ENCODE measurements around the gene UXS1.

Gene UXS1

DNA sequence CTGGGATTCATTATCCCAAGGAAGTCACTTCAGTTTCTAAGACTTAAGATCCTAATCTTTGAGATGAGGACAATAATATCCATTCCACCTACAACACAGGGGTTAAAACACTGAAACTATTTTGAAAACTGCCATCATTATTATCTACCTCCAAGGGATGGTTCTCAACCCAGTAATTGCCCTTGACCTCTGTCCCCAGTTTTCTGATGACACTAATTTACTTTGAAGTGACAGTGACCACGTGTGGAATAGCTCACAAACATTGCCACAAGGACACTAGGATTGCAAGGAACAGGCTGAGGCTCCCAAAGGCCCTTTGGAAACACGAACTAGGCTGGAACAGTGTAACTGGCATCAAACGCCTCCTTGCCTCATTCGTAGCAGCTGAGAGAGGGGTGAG lies 78.4 kb downstream of the UXS1 start:
- H2BK120ac ChIP-seq (ENCODE audit: insufficient read depth, low read length, poor library complexity) = no peak overlapping the region
- no peak overlapping the region for H2AFZ ChIP-seq (ENCODE audit: insufficient read depth, low read length, poor library complexity)
- no peak overlapping the region for H4K8ac ChIP-seq (ENCODE audit: low read depth, low read length)
- no peaks in the 10 kb centered on the region for H3K9me3 ChIP-seq (ENCODE audit: insufficient read depth, low read depth, low read length)
- no peak overlapping the region for H3K9ac ChIP-seq (ENCODE audit: low read length)
- no peak overlapping the region for H3K4me2 ChIP-seq (ENCODE audit: low read length)
- H4K91ac ChIP-seq (ENCODE audit: low read depth, low read length) = no peak overlapping the region
- no peak overlapping the region for H2AK5ac ChIP-seq (ENCODE audit: low read length)
- H4K12ac ChIP-seq (ENCODE audit: low read depth, low read length) = no peak overlapping the region
- H3K23ac ChIP-seq (ENCODE audit: low read length) = no peak overlapping the region
- H2BK12ac ChIP-seq (ENCODE audit: low read length) = no peak overlapping the region
- no CpG with 5 or more reads among the region's 4 CpGs for WGBS (ENCODE audit: extremely low coverage, insufficient coverage, insufficient read length)
- no peaks in the 10 kb centered on the region for H3K79me2 ChIP-seq (ENCODE audit: control insufficient read depth, insufficient read depth, low read length, poor library complexity)
- H3K27ac ChIP-seq (ENCODE audit: low read depth, low read length) = no peak overlapping the region
- no peaks in the 10 kb centered on the region for H3K79me1 ChIP-seq (ENCODE audit: low read length)
- peaks cover 29 to 39% of the 10 kb centered on the region in 2 experiments for H3K36me3 ChIP-seq (ENCODE audit: control insufficient read depth in 1 of 2, insufficient read depth in 2 of 2, low read length in 2 of 2)
- no peaks in the 10 kb centered on the region for H3K27me3 ChIP-seq (ENCODE audit: insufficient read depth, low read length)
- H3K4ac ChIP-seq (ENCODE audit: low read depth, low read length) = no peak overlapping the region
- peaks cover 5 to 6% of the 10 kb centered on the region in 2 experiments for H3K4me1 ChIP-seq (ENCODE audit: control insufficient read depth in 1 of 2, insufficient read depth in 2 of 2, low read length in 2 of 2)
- H3K14ac ChIP-seq (ENCODE audit: low read length) = no peak overlapping the region
- no peak overlapping the region for H3K18ac ChIP-seq (ENCODE audit: low read length)
- H3K4me3 ChIP-seq (ENCODE audit: low read depth, low read length) = no peak overlapping the region
- no peak for DNase-seq
- no peak overlapping the region for H2BK5ac ChIP-seq (ENCODE audit: low read depth, low read length, poor library complexity)

DNA sequence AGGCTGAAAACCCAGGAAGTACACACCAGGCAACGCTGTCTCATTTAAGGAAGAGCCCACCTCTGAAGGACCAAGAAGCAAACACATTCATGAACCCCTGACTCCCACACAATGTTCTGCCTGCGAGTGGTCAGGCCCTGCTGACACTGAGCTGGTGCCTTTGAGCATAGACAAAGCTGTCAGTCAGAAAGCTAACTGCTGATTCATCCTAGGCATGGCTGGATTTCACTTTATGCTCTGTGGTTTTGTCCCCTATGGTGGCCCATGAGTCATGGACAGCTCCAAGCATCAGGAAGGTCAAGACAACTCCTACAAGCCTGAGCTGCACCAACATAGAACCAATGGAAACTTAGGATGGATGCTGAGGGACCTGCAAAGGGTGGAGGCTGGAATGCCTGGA lies 78.9 kb downstream of the UXS1 start:
- Histone ChIP-seq H3K18ac (ENCODE audit: low read length) (no peak overlapping the region), H2BK5ac (ENCODE audit: low read depth, low read length, poor library complexity) (no peak overlapping the region), H3K23ac (ENCODE audit: low read length) (no peak overlapping the region), H3K4me3 (ENCODE audit: low read depth, low read length) (no peak overlapping the region), H3K4me2 (ENCODE audit: low read length) (no peak overlapping the region), H3K9ac (ENCODE audit: low read length) (no peak overlapping the region), H2AK5ac (ENCODE audit: low read length) (no peak overlapping the region), H4K91ac (ENCODE audit: low read depth, low read length) (peak overlapping the region; percentile 2), H3K36me3 (ENCODE audit: control insufficient read depth in 1 of 2, insufficient read depth in 2 of 2, low read length in 2 of 2) (peaks cover 25 to 38% of the 10 kb centered on the region in 2 experiments), H3K14ac (ENCODE audit: low read length) (peak overlapping the region; percentile 40), H3K4me1 (ENCODE audit: control insufficient read depth in 1 of 2, insufficient read depth in 2 of 2, low read length in 2 of 2) (peaks cover 5 to 6% of the 10 kb centered on the region in 2 experiments), H3K27ac (ENCODE audit: low read depth, low read length) (no peak overlapping the region), H2BK120ac (ENCODE audit: insufficient read depth, low read length, poor library complexity) (no peak overlapping the region), H2AFZ (ENCODE audit: insufficient read depth, low read length, poor library complexity) (no peak overlapping the region), H2BK12ac (ENCODE audit: low read length) (no peak overlapping the region), H3K9me3 (ENCODE audit: insufficient read depth, low read depth, low read length) (no peaks in the 10 kb centered on the region), H3K79me2 (ENCODE audit: control insufficient read depth, insufficient read depth, low read length, poor library complexity) (no peaks in the 10 kb centered on the region), H3K79me1 (ENCODE audit: low read length) (no peaks in the 10 kb centered on the region), H3K27me3 (ENCODE audit: insufficient read depth, low read length) (no peaks in the 10 kb centered on the region), H4K8ac (ENCODE audit: low read depth, low read length) (no peak overlapping the region), H4K12ac (ENCODE audit: low read depth, low read length) (no peak overlapping the region), H3K4ac (ENCODE audit: low read depth, low read length) (no peak overlapping the region)
- whole genome bisulfite sequencing (ENCODE audit: extremely low coverage, insufficient coverage, insufficient read length) = no CpG with 5 or more reads among the region's 2 CpGs
- peak; percentile 75 to 90 for DNase-seq

DNA sequence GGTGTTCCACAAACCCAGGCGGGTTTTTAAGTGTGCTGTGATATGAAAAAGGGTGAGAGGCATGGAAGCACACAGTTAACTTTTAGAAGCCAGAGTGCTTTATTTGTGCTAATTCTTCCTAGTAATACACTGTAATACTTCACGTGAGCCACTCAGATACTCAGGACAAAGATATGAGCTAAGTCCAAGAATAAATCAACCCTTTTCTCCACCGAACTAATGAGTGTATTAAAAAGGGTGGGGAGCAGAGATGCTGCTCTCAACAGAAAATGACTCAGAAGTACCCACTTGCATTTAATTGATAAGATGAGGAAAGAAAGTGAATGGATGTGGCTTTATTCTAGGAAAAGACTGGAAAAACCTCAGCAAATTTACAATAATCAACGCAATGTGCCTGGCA lies 79.9 kb downstream of the UXS1 start:
- no peak overlapping the region for H2AK5ac ChIP-seq (ENCODE audit: low read length)
- no peak overlapping the region for H2BK120ac ChIP-seq (ENCODE audit: insufficient read depth, low read length, poor library complexity)
- no CpG with 5 or more reads among the region's 4 CpGs for WGBS (ENCODE audit: extremely low coverage, insufficient coverage, insufficient read length)
- no peak overlapping the region for H2BK5ac ChIP-seq (ENCODE audit: low read depth, low read length, poor library complexity)
- H3K4ac ChIP-seq (ENCODE audit: low read depth, low read length) = no peak overlapping the region
- H3K79me2 ChIP-seq (ENCODE audit: control insufficient read depth, insufficient read depth, low read length, poor library complexity) = no peaks in the 10 kb centered on the region
- peaks cover 22 to 39% of the 10 kb centered on the region in 2 experiments for H3K36me3 ChIP-seq (ENCODE audit: control insufficient read depth in 1 of 2, insufficient read depth in 2 of 2, low read length in 2 of 2)
- no peak overlapping the region for H2BK12ac ChIP-seq (ENCODE audit: low read length)
- H4K12ac ChIP-seq (ENCODE audit: low read depth, low read length) = no peak overlapping the region
- H2AFZ ChIP-seq (ENCODE audit: insufficient read depth, low read length, poor library complexity) = no peak overlapping the region
- H3K4me1 ChIP-seq (ENCODE audit: control insufficient read depth in 1 of 2, insufficient read depth in 2 of 2, low read length in 2 of 2) = peaks cover 5 to 6% of the 10 kb centered on the region in 2 experiments
- no peak overlapping the region for H3K4me3 ChIP-seq (ENCODE audit: low read depth, low read length)
- H4K91ac ChIP-seq (ENCODE audit: low read depth, low read length) = no peak overlapping the region
- no peak overlapping the region for H3K18ac ChIP-seq (ENCODE audit: low read length)
- H3K27me3 ChIP-seq (ENCODE audit: insufficient read depth, low read length) = no peaks in the 10 kb centered on the region
- H3K79me1 ChIP-seq (ENCODE audit: low read length) = no peaks in the 10 kb centered on the region
- no peak overlapping the region for H3K14ac ChIP-seq (ENCODE audit: low read length)
- no peaks in the 10 kb centered on the region for H3K9me3 ChIP-seq (ENCODE audit: insufficient read depth, low read depth, low read length)
- H3K23ac ChIP-seq (ENCODE audit: low read length) = no peak overlapping the region
- no peak overlapping the region for H4K8ac ChIP-seq (ENCODE audit: low read depth, low read length)
- H3K4me2 ChIP-seq (ENCODE audit: low read length) = no peak overlapping the region
- DNase-seq = no peak
- H3K9ac ChIP-seq (ENCODE audit: low read length) = no peak overlapping the region
- no peak overlapping the region for H3K27ac ChIP-seq (ENCODE audit: low read depth, low read length)

DNA sequence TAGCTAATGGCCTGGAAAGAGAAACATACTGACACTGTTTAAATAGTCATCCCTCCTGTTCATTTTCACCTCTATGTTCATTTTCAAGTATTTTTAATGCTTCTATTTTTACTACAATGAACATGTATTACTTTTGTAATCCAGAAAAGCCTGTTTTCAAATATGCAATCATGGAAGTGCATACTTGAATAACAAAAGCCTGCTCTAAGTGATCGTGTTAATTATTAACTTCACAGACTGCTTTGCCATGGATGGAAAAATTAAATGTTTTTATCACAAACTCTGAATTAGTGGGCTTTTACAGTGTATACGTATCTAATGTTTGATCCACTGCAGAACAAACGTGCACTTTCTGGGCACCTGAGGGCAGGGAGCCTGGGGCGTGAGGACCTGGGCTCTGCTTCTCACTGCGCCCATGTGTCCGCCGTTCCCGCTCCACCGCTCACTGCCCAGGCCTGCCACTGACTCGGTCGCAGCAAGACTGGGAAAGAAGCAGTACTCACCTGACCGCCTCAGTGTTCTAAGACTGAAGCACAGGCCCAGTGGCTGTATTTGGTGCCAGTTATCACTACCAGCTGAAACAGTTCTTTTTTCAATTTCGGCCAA lies 80.6 kb downstream of the UXS1 start:
- Histone ChIP-seq H2AFZ (ENCODE audit: insufficient read depth, low read length, poor library complexity) (no peak overlapping the region), H4K8ac (ENCODE audit: low read depth, low read length) (no peak overlapping the region), H4K12ac (ENCODE audit: low read depth, low read length) (no peak overlapping the region), H2BK5ac (ENCODE audit: low read depth, low read length, poor library complexity) (no peak overlapping the region), H3K9me3 (ENCODE audit: insufficient read depth, low read depth, low read length) (no peaks in the 10 kb centered on the region), H3K4me3 (ENCODE audit: low read depth, low read length) (no peak overlapping the region), H3K9ac (ENCODE audit: low read length) (no peak overlapping the region), H3K79me1 (ENCODE audit: low read length) (no peaks in the 10 kb centered on the region), H3K18ac (ENCODE audit: low read length) (no peak overlapping the region), H3K14ac (ENCODE audit: low read length) (no peak overlapping the region), H3K4me1 (ENCODE audit: control insufficient read depth in 1 of 2, insufficient read depth in 2 of 2, low read length in 2 of 2) (peaks cover 5 to 8% of the 10 kb centered on the region in 2 experiments), H2AK5ac (ENCODE audit: low read length) (peak overlapping the region; percentile 57), H3K23ac (ENCODE audit: low read length) (no peak overlapping the region), H3K4ac (ENCODE audit: low read depth, low read length) (no peak overlapping the region), H3K27ac (ENCODE audit: low read depth, low read length) (no peak overlapping the region), H3K36me3 (ENCODE audit: control insufficient read depth in 1 of 2, insufficient read depth in 2 of 2, low read length in 2 of 2) (peaks cover 22 to 41% of the 10 kb centered on the region in 2 experiments), H2BK120ac (ENCODE audit: insufficient read depth, low read length, poor library complexity) (no peak overlapping the region), H3K79me2 (ENCODE audit: control insufficient read depth, insufficient read depth, low read length, poor library complexity) (no peaks in the 10 kb centered on the region), H4K91ac (ENCODE audit: low read depth, low read length) (no peak overlapping the region), H3K27me3 (ENCODE audit: insufficient read depth, low read length) (no peaks in the 10 kb centered on the region), H2BK12ac (ENCODE audit: low read length) (no peak overlapping the region), H3K4me2 (ENCODE audit: low read length) (no peak overlapping the region)
- peak in 1 of 2 donors; percentile 16 for DNase-seq
- no CpG with 5 or more reads among the region's 13 CpGs for WGBS (ENCODE audit: extremely low coverage, insufficient coverage, insufficient read length)
